Measurements from ENCODE around the gene LRGUK.

LRGUK gene

GRCh38 chr7:134140889-134141867 lies 14.0 kb downstream of the LRGUK start:
- Histone ChIP-seq H3K27me3 (ENCODE audit: insufficient read depth, low read length, poor library complexity, severe bottlenecking) (no peaks in the 10 kb centered on the region), H3K79me2 (ENCODE audit: insufficient read depth, low read length) (no peaks in the 10 kb centered on the region), H2AFZ (ENCODE audit: low read length) (peak overlapping the region; percentile 9; the same call in 1 of the 2 replicates), H3K4me1 (ENCODE audit: insufficient read depth, low read length, poor library complexity, severe bottlenecking) (no peaks in the 10 kb centered on the region), H3K36me3 (ENCODE audit: insufficient read depth, low read length) (no peaks in the 10 kb centered on the region), H3K4me3 (ENCODE audit: low read length, poor library complexity, severe bottlenecking) (no peak overlapping the region), H3K4me2 (ENCODE audit: low read depth, low read length, poor library complexity, severe bottlenecking) (no peak overlapping the region), H3K9me3 (ENCODE audit: insufficient read depth, low read depth, low read length) (no peaks in the 10 kb centered on the region), H4K20me1 (ENCODE audit: insufficient read depth, low read length, poor library complexity, severe bottlenecking) (no peaks in the 10 kb centered on the region), H3K9ac (ENCODE audit: low read depth, low read length, poor library complexity, severe bottlenecking) (no peak overlapping the region), H3K9me2 (replicated peaks; ENCODE audit: low read depth, low read length) (no peaks in the 10 kb centered on the region), H3F3A (ENCODE audit: low read depth) (no peaks in the 10 kb centered on the region)
- no peak for TF ChIP-seq EZH2phosphoT487 (IDR thresholded peaks at IDR 0.05; ENCODE audit: borderline replicate concordance)
- TF ChIP-seq, protein P1, sequence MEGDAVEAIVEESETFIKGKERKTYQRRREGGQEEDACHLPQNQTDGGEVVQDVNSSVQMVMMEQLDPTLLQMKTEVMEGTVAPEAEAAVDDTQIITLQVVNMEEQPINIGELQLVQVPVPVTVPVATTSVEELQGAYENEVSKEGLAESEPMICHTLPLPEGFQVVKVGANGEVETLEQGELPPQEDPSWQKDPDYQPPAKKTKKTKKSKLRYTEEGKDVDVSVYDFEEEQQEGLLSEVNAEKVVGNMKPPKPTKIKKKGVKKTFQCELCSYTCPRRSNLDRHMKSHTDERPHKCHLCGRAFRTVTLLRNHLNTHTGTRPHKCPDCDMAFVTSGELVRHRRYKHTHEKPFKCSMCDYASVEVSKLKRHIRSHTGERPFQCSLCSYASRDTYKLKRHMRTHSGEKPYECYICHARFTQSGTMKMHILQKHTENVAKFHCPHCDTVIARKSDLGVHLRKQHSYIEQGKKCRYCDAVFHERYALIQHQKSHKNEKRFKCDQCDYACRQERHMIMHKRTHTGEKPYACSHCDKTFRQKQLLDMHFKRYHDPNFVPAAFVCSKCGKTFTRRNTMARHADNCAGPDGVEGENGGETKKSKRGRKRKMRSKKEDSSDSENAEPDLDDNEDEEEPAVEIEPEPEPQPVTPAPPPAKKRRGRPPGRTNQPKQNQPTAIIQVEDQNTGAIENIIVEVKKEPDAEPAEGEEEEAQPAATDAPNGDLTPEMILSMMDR (conservative IDR thresholded peaks at IDR 0.05; ENCODE audit: low read length), result peak; percentile 98

- H3K36me3 ChIP-seq (ENCODE audit: insufficient read depth, low read length), result no peaks in the 10 kb centered on the region
- no peak for TF ChIP-seq EZH2phosphoT487 (IDR thresholded peaks at IDR 0.05; ENCODE audit: borderline replicate concordance)
- TF ChIP-seq, protein P1 (conservative IDR thresholded peaks at IDR 0.05; ENCODE audit: low read length), result no peak
- no peak overlapping the region for H2AFZ ChIP-seq (ENCODE audit: low read length)
- H3K4me3 ChIP-seq (ENCODE audit: low read length, poor library complexity, severe bottlenecking), result no peak overlapping the region
- no peaks in the 10 kb centered on the region for H3K9me2 ChIP-seq (replicated peaks; ENCODE audit: low read depth, low read length)
- no peak overlapping the region for H3K9ac ChIP-seq (ENCODE audit: low read depth, low read length, poor library complexity, severe bottlenecking)
- H3K9me3 ChIP-seq (ENCODE audit: insufficient read depth, low read depth, low read length), result no peaks in the 10 kb centered on the region
- H3K27me3 ChIP-seq (ENCODE audit: insufficient read depth, low read length, poor library complexity, severe bottlenecking), result no peaks in the 10 kb centered on the region
- no peaks in the 10 kb centered on the region for H3K4me1 ChIP-seq (ENCODE audit: insufficient read depth, low read length, poor library complexity, severe bottlenecking)
- H3K79me2 ChIP-seq (ENCODE audit: insufficient read depth, low read length), result no peaks in the 10 kb centered on the region
- no peaks in the 10 kb centered on the region for H3F3A ChIP-seq (ENCODE audit: low read depth)
- H4K20me1 ChIP-seq (ENCODE audit: insufficient read depth, low read length, poor library complexity, severe bottlenecking), result no peaks in the 10 kb centered on the region
- no peak overlapping the region for H3K4me2 ChIP-seq (ENCODE audit: low read depth, low read length, poor library complexity, severe bottlenecking)
These were observed 14.7 kb downstream of the LRGUK start for GRCh38 chr7:134141868-134142264.

DNA sequence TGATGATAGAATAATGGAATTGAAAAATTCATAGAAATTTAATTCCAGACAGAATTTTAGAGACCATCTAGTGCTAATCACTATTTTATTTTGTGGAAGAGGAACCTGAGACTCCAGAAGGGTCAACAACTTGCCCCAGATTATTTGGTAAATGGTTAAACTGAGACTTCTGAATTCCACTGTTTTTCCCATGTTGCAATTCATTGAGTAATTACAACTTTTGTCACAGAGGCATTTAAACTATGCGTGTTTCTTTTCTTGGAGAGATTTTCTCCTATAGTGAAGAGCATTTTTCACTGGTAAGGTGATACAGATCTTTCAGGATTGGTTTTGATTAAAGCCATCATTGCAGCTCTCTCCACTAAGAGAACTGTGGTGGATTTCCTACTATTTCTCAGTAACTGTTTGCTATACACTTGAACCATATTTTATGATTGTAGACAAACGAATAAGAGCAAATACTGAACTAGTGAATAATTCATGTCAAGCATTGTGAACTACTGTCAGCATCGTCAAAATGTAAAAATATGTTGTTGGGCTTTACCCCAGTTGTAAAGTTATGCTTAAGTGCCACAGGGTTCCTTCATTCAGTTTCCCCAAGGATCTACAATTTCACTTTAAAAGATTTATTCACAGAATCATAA lies 26.5 kb downstream of the LRGUK start:
- Histone ChIP-seq H3F3A (ENCODE audit: low read depth) (no peaks in the 10 kb centered on the region), H4K20me1 (ENCODE audit: insufficient read depth, low read length, poor library complexity, severe bottlenecking) (no peaks in the 10 kb centered on the region), H2AFZ (ENCODE audit: low read length) (no peak overlapping the region), H3K4me1 (ENCODE audit: insufficient read depth, low read length, poor library complexity, severe bottlenecking) (no peaks in the 10 kb centered on the region), H3K9me3 (ENCODE audit: insufficient read depth, low read depth, low read length) (no peaks in the 10 kb centered on the region), H3K36me3 (ENCODE audit: insufficient read depth, low read length) (no peaks in the 10 kb centered on the region), H3K9ac (ENCODE audit: low read depth, low read length, poor library complexity, severe bottlenecking) (no peak overlapping the region), H3K9me2 (replicated peaks; ENCODE audit: low read depth, low read length) (no peaks in the 10 kb centered on the region), H3K79me2 (ENCODE audit: insufficient read depth, low read length) (no peaks in the 10 kb centered on the region), H3K4me3 (ENCODE audit: low read length, poor library complexity, severe bottlenecking) (no peak overlapping the region), H3K4me2 (ENCODE audit: low read depth, low read length, poor library complexity, severe bottlenecking) (no peak overlapping the region), H3K27me3 (ENCODE audit: insufficient read depth, low read length, poor library complexity, severe bottlenecking) (no peaks in the 10 kb centered on the region)
- TF ChIP-seq, protein P1 (conservative IDR thresholded peaks at IDR 0.05; ENCODE audit: low read length), result no peak
- no peak for TF ChIP-seq EZH2phosphoT487 (IDR thresholded peaks at IDR 0.05; ENCODE audit: borderline replicate concordance)
